SU-DHL-6 (cell line): Measurements from ENCODE around the gene ARAP1.

ENCODE experiments used
- H2AFZ ChIP-seq: fragments of 200-600 bp; sonication (generic); 2 replicates; pipeline ENCODE4 v1.6.1; 2014; ENCODE audit warnings: low read depth, mild to moderate bottlenecking, moderate library complexity, mixed read lengths, antibody characterized with exemption, low read length; ENCODE audit not compliant: severe bottlenecking
- H3F3A ChIP-seq: fragments of 200-600 bp; shearing (Covaris generic); 2 replicates; pipeline ENCODE4 v1.6.0; 2016; ENCODE audit warnings: antibody characterized with exemption, mild to moderate bottlenecking; ENCODE audit not compliant: insufficient read depth
- H3K27ac ChIP-seq: fragments of 200-600 bp; sonication (generic); 2 replicates; pipeline ENCODE4 v1.5.1; 2016; ENCODE audit warnings: low read depth, mild to moderate bottlenecking, low read length, moderate library complexity, mixed read lengths
- H3K27me3 ChIP-seq: fragments of 200-600 bp; sonication (generic), shearing (Covaris generic); 2 replicates; pipeline ENCODE4 v1.6.0; 2014; ENCODE audit warnings: mild to moderate bottlenecking, low read length
- H3K36me3 ChIP-seq: fragments of 200-600 bp; sonication (generic); 2 replicates; pipeline ENCODE4 v1.6.1; 2014; ENCODE audit warnings: mild to moderate bottlenecking, low read length, mixed read lengths
- H3K4me2 ChIP-seq: fragments of 300-600, 200-600 bp; shearing (Covaris generic), sonication (generic); 2 replicates; pipeline ENCODE4 v1.6.0; 2014; ENCODE audit warnings: low read length, low read depth, mild to moderate bottlenecking; ENCODE audit not compliant: poor library complexity, severe bottlenecking
- H3K4me3 ChIP-seq: fragments of 200-600 bp; sonication (generic); 2 replicates; pipeline ENCODE4 v1.5.1; 2014; ENCODE audit warnings: antibody characterized with exemption, low read length, mild to moderate bottlenecking, mixed read lengths; ENCODE audit not compliant: insufficient read depth, poor library complexity, severe bottlenecking
- H3K79me2 ChIP-seq: fragments of 200-600 bp; sonication (generic); 2 replicates; pipeline ENCODE4 v1.6.1; 2014; ENCODE audit warnings: mild to moderate bottlenecking, low read length, moderate library complexity; ENCODE audit not compliant: insufficient read depth
- H3K9ac ChIP-seq: fragments of 200-600 bp; sonication (generic); 2 replicates; pipeline ENCODE4 v1.7.0; 2014; ENCODE audit warnings: mild to moderate bottlenecking, low read length
- H3K9me2 ChIP-seq: fragments of 200-600 bp; sonication (generic); replicated peaks from 2 replicates; pipeline ENCODE4 v1.6.1; 2014; ENCODE audit warnings: low read length; ENCODE audit not compliant: insufficient read depth
- H3K9me3 ChIP-seq: fragments of 200-600 bp; sonication (generic); 2 replicates; pipeline ENCODE4 v1.6.1; 2014; ENCODE audit warnings: low read length, mixed read lengths; ENCODE audit not compliant: insufficient read depth
- H4K20me1 ChIP-seq: fragments of 200-600 bp; sonication (generic); 2 replicates; pipeline ENCODE4 v1.6.1; 2014; ENCODE audit warnings: low read depth, mild to moderate bottlenecking, antibody characterized with exemption, low read length, moderate library complexity, mixed read lengths
- EZH2phosphoT487 ChIP-seq: fragments of 200-600 bp; sonication (generic), shearing (Covaris generic); conservative IDR thresholded peaks from 2 replicates; pipeline ENCODE4 v1.6.1; 2018; ENCODE audit warnings: mild to moderate bottlenecking, antibody characterized with exemption, low read length, moderate library complexity, mixed read lengths
- TF ChIP-seq, protein P1 (sequence below): fragments of 200-600 bp; sonication (generic); IDR thresholded peaks from one replicate; pipeline ENCODE4 v1.5.1; 2017; ENCODE audit warnings: antibody characterized with exemption, mild to moderate bottlenecking, low read length, moderate library complexity; ENCODE audit not compliant: insufficient read depth, poor library complexity, severe bottlenecking

ARAP1 gene

DNA sequence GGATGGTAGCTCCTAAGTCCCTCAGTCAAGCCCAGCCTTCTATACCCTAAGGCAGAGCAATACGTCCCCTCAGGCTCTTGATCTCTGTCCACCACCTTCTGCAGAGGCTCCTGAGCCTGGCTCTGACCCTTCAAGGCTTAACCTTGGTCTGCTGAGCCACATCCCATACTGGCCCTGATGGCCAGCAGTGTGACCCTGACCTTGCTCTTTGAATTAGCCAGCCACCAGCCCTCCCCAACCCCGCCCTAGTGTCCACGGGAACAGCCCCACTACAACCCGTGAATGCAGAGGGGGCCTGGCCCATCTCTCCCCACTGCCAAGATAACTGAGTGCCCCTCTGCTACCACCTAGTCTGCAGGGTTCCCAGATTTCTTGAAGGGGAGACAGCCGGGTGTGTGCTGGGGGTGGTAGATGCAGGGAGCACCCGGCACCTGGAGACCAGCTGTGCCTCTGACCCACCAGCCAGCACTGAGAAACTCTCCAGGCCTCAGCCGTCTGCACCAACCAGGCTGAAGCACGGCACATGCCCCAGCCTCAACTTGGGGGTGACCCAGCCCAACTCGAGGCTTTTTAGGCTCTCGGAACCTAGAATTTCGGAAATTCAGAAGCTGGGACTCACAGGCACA is 6.2 kb downstream of the ARAP1 start:
- H3K27ac ChIP-seq = no peak overlapping the region

DNA sequence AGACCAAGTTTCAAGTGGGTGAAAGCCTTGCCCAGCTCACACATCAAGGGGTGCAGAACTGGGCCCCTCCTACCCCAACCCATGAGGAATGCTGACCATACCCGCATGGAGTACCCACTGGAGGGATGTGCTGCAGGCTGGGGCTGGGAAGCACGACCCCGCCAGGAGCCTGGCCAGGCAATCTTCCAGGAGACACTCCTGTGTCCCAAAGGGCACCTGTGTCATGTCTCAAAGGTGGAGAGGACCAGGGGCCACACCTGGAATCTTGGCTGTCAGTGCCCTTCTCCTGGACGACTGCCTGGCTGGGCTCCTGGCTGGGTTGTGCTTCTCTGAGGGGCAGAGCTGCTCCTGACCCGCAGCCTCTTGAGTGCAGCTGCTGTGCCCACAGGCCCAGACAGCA is 6.7 kb downstream of the ARAP1 start:
- no peaks in the 10 kb centered on the region for H4K20me1 ChIP-seq
- H3K36me3 ChIP-seq = no peaks in the 10 kb centered on the region
- H3K4me3 ChIP-seq = no peak overlapping the region
- no peaks in the 10 kb centered on the region for H3K9me2 ChIP-seq
- H3K27me3 ChIP-seq = no peaks in the 10 kb centered on the region
- no peak for TF ChIP-seq EZH2phosphoT487
- TF ChIP-seq, protein P1, sequence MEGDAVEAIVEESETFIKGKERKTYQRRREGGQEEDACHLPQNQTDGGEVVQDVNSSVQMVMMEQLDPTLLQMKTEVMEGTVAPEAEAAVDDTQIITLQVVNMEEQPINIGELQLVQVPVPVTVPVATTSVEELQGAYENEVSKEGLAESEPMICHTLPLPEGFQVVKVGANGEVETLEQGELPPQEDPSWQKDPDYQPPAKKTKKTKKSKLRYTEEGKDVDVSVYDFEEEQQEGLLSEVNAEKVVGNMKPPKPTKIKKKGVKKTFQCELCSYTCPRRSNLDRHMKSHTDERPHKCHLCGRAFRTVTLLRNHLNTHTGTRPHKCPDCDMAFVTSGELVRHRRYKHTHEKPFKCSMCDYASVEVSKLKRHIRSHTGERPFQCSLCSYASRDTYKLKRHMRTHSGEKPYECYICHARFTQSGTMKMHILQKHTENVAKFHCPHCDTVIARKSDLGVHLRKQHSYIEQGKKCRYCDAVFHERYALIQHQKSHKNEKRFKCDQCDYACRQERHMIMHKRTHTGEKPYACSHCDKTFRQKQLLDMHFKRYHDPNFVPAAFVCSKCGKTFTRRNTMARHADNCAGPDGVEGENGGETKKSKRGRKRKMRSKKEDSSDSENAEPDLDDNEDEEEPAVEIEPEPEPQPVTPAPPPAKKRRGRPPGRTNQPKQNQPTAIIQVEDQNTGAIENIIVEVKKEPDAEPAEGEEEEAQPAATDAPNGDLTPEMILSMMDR = no peak
- H3K27ac ChIP-seq = no peak overlapping the region
- H3K9me3 ChIP-seq = no peaks in the 10 kb centered on the region
- H2AFZ ChIP-seq = no peak overlapping the region
- H3K79me2 ChIP-seq = no peaks in the 10 kb centered on the region
- H3K9ac ChIP-seq = no peak overlapping the region
- no peak overlapping the region for H3K4me2 ChIP-seq
- H3F3A ChIP-seq = peaks cover under 1% of the 10 kb centered on the region; the same call in 1 of the 2 replicates

More for the DNA sequence above, 6.2 kb downstream of the ARAP1 start:
- no peaks in the 10 kb centered on the region for H3K79me2 ChIP-seq
- H3K9me2 ChIP-seq = no peaks in the 10 kb centered on the region
- H3F3A ChIP-seq = no peaks in the 10 kb centered on the region
- no peaks in the 10 kb centered on the region for H3K27me3 ChIP-seq
- no peak overlapping the region for H3K9ac ChIP-seq
- H4K20me1 ChIP-seq = no peaks in the 10 kb centered on the region
- no peak for TF ChIP-seq EZH2phosphoT487
- TF ChIP-seq, protein P1 = no peak
- no peak overlapping the region for H3K4me3 ChIP-seq
- no peaks in the 10 kb centered on the region for H3K9me3 ChIP-seq
- no peak overlapping the region for H2AFZ ChIP-seq
- H3K36me3 ChIP-seq = no peaks in the 10 kb centered on the region
- H3K4me2 ChIP-seq = no peak overlapping the region

DNA sequence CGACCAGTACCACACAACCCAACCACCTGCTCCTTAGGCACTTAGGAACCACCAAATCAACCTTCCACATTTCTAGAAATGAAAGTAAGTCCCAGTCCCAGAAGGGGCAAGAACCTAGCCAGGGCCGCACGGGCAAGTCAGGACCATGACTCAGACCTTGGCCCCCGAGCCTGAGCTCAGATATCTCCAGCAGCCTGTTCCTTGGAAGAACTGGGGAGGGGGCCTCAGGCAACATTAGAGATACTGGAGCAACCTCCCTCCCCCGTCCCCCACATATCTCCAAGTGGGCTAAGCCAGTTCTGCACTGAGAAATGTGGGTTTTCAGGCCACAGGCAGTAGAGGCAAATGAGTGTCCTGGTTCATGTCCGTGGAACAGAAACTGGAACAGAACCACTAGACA is 7.7 kb downstream of the ARAP1 start:
- H3K27ac ChIP-seq = no peak overlapping the region
- no peaks in the 10 kb centered on the region for H3K9me3 ChIP-seq
- no peak overlapping the region for H3K9ac ChIP-seq
- no peak overlapping the region for H3K4me3 ChIP-seq
- no peaks in the 10 kb centered on the region for H3K79me2 ChIP-seq
- no peak overlapping the region for H3K4me2 ChIP-seq
- TF ChIP-seq EZH2phosphoT487 = no peak
- TF ChIP-seq, protein P1 = no peak
- H4K20me1 ChIP-seq = no peaks in the 10 kb centered on the region
- H3K9me2 ChIP-seq = no peaks in the 10 kb centered on the region
- peaks cover 6% of the 10 kb centered on the region; the same call in 1 of the 2 replicates for H3F3A ChIP-seq
- no peak overlapping the region for H2AFZ ChIP-seq
- no peaks in the 10 kb centered on the region for H3K27me3 ChIP-seq
- H3K36me3 ChIP-seq = no peaks in the 10 kb centered on the region
